ENCODE results near the gene PTEN. TPM values are rescaled to one million over a fixed set of nuclear protein-coding genes. Genes with fewer than 3 reads are reported as not detected.
A peak's percentile ranks its signal among the peaks of the same experiment; 100 is the strongest.

PTEN gene
- total and polyA plus RNA-seq, 2 experiments from 2014 or later = 20.8 to 64.0 TPM

GRCh38 chr10:87860816-87861403 is 2.5 kb upstream of the PTEN start (continued):
- TF ChIP-seq NANOG (IDR thresholded peaks at IDR 0.05; ENCODE audit: borderline replicate concordance) = no peak
- no peak for TF ChIP-seq ZNF114 (CRISPR knock-in tag; IDR thresholded peaks at IDR 0.05)
- no peak for TF ChIP-seq ZNF331 (CRISPR knock-in tag; IDR thresholded peaks at IDR 0.05; ENCODE audit: low read depth)
- no peak for TF ChIP-seq EZH2 (IDR thresholded peaks at IDR 0.05; ENCODE audit: low read depth, unreplicated experiment)
- no peak for TF ChIP-seq REST (IDR thresholded peaks at IDR 0.05; ENCODE audit: unreplicated experiment)

GRCh38 chr10:87861566-87861952 is 1.9 kb upstream of the PTEN start:
- TF ChIP-seq CTCF (conservative IDR thresholded peaks at IDR 0.05; ENCODE audit: low read depth in 2 of 2) (peak in 1 of 2 experiments; percentile 49; a peak in 2 of 4 replicates), ZNF114 (CRISPR knock-in tag; IDR thresholded peaks at IDR 0.05) (no peak)
- H3F3A ChIP-seq (replicated peaks; ENCODE audit: low read depth) = peaks cover 7% of the 10 kb centered on the region; the same call in 1 of the 2 replicates
- ATAC-seq = peak; percentile 8
- Mint-ChIP-seq H3K27me3 (ENCODE audit: insufficient read depth, low read depth, poor library complexity) (peaks cover 10% of the 10 kb centered on the region), H3K9me3 (peaks cover 5% of the 10 kb centered on the region), H3K4me1 (peaks cover 21% of the 10 kb centered on the region), H3K36me3 (ENCODE audit: low read depth) (peaks cover 8% of the 10 kb centered on the region; the same call in 2 of the 3 replicates), H3K27ac (peak overlapping the region; percentile 97), H3K4me3 (peak overlapping the region; percentile 95)
- H3K36me3 ChIP-seq (ENCODE audit: insufficient read depth) = no peaks in the 10 kb centered on the region
- H3K4me2 ChIP-seq = peak overlapping the region; percentile 84
- peaks cover 21% of the 10 kb centered on the region for H4K20me1 ChIP-seq (replicated peaks; ENCODE audit: insufficient read depth)
- H3K4me1 ChIP-seq (ENCODE audit: insufficient read depth) = peaks cover 20% of the 10 kb centered on the region
- DNase-seq (ENCODE audit: low spot score) = peak; percentile 63
- peaks cover 24% of the 10 kb centered on the region for H3K79me2 ChIP-seq (replicated peaks; ENCODE audit: insufficient read depth)
- H2AFZ ChIP-seq = peak overlapping the region; percentile 60
- no peaks in the 10 kb centered on the region for H3K9me2 ChIP-seq (ENCODE audit: insufficient read depth)
- H3K4me3 ChIP-seq = peak overlapping the region; percentile 87
- peak overlapping the region; percentile 91 for H3K27ac ChIP-seq (ENCODE audit: low read depth)
- H3K27me3 ChIP-seq (ENCODE audit: insufficient read depth) = no peaks in the 10 kb centered on the region

All from GM23338 (cell line).